ENCODE results near the gene HNRNPL.
"Not testable (repeated sequence)": the region's sequence is repeated elsewhere in the genome, so short reads cannot be mapped to it uniquely, and the experiment has no call there.

Gene HNRNPL

DNA sequence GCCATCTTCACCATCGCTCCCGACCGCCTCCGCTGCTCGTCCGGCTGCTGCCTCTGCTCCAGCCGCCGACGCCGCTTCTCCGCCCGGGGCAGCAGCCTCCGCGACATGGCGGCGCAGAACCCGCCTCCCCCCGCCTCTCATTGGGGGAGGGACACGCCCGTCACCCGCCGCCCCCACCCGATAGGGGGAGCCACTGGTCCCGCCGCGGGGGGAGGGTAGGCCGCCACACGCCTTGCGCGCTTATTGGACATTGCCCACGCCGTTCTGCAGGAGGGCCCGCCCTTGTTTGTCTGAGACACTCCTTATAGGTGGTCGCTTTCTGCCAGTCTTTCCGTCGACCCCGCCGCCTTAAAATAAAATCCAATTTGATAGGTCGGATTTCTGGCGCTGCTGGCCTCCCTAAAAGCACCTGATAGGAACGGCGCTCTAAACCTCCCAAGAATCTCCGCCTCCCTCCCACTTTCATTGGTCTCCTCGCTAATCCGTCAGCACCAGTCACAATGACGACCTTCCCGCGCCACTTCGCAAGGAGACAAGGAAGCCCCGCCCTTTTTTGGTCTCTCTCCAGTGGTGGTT is at the start of gene HNRNPL:
HNRNPL (minus strand) TSS at position 127 of the 576 bp plus-strand sequence; CDS start at position 107, 20 bp downstream.
- peak; percentile 100 for DNase-seq

DNA sequence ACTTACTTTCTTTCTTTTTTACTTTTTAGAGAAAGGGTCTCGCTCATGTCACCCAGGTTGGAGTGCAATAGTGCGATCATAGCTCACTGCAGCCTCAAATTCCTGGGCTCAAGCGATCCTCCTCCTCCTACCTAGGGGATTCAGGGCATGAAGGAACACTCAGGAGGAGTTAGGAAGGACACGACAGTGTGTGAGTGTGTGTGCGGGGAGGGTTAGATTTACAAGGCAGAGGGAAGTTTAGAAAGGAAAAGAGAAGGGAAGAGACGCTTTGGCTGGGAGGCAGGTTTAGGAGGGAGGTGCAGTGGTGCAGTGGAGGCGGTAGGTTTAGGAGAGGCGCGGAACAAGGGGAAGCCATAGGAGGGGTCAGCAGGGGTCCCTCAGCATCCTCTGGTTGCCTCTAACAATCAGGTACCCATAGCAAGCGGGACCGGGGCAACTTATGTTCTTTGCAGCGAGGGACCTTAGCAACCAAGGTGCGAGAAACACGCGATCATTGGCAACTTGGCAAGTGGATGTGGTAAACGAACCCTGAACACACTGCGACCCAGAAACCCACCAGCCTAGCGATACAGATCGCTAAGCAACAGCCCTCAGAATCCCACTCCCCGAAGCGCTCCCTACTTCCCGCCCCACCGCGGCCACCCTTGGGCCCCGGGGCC is 49.1 kb upstream of the HNRNPL start:
- no peak for DNase-seq

DNA sequence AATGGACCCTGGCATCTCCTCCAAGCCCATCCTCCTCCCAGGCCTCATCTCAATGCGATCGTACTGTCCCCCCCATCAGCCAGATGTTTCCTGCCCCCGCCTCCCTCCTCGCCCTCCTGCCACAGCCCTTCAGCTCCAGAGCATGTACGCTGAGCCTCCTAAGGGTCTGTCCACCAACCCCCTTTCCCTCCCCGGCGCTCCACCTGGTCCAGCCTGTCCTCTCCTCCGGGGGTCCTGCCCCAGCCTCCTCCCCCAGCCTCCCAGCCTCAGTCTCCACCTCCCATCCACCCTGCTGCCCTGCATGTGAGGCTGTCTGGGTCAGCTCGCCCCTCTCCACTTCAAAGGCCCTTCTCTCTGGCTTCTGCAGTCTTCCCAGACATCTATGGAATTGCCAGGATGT is 45.2 kb upstream of the HNRNPL start:
- DNase-seq: no peak

- DNase-seq: no peak
Observed at GRCh38 chr19:38893341-38893771, 43.6 kb upstream of the HNRNPL start.

GRCh38 chr19:38892841-38893240 is 43.1 kb upstream of the HNRNPL start:
- DNase-seq: no peak

GRCh38 chr19:38891771-38892170 is 42.0 kb upstream of the HNRNPL start:
- DNase-seq: no peak

DNA sequence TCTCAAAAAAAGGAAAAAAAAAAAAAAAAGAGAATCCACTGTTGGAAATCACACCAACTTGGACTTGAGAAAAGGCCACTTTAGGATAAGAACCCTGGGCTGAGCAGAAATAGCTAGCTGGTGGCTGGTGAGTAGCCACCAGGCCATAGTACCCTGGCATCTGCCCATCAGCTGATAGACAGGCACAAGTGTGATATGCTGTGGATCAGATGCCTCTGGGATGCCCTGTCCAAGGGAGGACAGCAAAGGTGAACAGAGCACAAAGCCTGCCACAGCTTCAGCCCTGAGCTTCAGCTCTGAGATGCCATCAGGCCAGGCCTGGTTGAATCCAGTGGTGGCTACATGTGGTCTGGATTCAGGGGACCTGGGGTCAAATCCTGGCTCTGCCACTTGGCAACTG is 40.9 kb upstream of the HNRNPL start:
- no peak for DNase-seq

GRCh38 chr19:38889803-38890202 is 40.0 kb upstream of the HNRNPL start:
- DNase-seq: no peak

- DNase-seq: no peak
Observed at GRCh38 chr19:38888876-38889275, 39.1 kb upstream of the HNRNPL start.

- DNase-seq: not testable (repeated sequence)
Observed at GRCh38 chr19:38884691-38885090, 34.9 kb upstream of the HNRNPL start.

DNA sequence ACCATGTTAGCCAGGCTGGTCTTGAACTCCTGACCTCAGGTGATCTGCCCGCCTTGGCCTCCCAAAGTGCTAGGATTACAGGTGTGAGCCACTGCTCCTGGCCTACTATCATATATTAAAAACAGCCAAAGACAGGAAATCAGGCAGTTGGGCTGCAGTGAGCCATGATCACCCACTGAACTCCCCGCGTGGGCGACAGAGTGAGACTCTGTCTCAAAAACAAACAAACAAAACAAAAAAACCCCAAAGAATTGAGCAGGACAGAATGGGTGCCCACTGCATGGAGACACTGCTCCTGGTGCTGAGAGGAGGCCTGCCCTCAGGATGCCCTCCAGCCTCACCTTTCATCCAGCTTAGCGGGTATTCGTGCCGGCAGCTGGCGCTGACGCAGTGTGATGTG is 33.5 kb upstream of the HNRNPL start:
- DNase-seq: no peak

DNA sequence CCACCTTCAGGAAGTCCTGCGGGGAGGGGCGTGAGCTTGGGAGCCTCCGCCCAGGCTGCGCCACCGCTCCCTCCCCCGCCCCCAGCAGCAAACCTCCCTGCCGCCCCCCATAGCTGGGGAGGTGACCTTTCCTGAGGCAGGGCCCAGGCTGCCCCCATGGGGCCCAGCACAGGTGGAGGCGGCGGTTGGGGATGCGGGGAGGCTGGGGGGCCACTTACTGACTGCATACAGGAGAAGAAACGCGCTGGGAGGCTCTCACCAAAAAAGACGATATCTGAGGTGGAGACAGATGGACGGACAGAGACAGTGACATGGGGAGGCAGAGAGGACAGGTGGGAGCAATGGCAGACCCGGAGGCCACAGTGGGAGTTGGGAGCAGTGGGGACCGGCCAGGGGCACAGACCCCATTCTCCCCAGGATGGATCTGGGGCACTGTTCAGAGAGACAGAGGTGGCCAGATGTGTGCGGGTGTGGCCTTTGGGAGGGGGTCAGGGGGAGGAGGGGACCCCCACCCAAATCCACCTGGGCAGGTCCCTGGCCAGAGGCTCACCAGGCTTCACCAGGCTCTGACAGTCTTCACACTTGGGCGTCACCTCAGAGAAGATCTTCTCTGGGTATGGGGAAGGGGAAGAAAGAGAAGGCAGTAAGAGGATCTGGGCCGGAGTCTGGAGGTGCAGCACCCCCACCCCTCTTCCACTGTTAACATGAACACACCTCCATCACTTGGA is 31.3 kb upstream of the HNRNPL start:
- no peak for DNase-seq

GRCh38 chr19:38880076-38880881 is 30.5 kb upstream of the HNRNPL start:
- no peak for DNase-seq

DNA sequence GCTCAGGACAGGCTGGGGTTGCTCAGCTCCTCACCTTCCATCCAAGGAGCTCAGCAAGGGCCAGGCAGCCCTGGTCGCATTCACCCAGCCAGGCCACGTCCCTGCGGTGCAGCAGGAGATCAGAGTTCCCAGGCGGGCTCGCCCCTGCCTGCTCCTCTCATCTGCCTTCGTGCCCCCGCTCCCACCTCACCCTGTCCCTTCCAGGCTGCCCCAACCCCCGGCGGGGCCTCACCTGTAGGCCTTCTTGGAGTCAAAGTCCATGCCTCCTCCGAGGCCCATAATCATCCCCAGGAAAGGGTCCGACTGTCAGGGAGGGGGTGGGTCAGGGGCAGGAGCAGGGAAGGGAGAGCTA is 29.6 kb upstream of the HNRNPL start:
- no peak for DNase-seq

- no peak for DNase-seq
Observed at GRCh38 chr19:38878575-38879399, 29.0 kb upstream of the HNRNPL start.

- no peak for DNase-seq
Observed at GRCh38 chr19:38877781-38878574, 28.2 kb upstream of the HNRNPL start, which contains the start of gene RINL. RINL (minus strand) TSS chr19:38878275; CDS start chr19:38876742, 1,533 bp downstream.

DNA sequence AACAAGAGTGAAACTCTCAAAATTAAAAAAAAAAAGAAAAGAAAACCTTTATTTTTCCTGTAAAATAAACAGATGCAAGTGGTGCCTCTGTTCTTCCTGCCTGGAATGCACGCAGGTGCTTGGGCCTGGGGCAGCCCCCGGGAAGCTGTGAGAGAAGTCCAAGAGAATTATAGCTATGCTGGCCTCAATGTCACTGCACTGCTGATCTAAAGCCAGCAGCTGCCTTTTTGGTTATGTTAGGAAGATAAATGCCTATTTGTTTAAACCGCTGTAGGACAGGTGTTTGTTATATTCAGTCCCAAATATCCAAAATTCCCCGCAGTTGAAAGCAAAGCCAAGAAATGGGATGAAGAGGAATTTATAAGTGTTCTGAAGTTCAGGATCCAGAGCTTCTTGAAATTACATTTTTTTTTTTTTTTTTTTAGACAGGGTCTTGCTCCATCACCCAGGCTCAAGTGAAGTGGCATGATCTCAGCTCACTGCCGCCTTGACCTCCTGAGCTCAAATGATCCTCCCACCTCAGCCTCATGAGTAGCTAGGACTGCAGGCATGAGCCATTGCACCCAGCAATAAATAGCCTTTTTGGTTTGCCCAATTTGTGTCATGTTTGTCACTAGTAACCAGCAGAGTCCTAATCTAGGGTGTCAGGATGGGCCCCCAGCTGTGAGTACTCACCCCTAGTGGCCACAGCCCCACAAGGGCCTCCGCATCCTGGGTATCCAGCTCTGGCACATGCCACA is 26.0 kb upstream of the HNRNPL start:
- DNase-seq: no peak

DNA sequence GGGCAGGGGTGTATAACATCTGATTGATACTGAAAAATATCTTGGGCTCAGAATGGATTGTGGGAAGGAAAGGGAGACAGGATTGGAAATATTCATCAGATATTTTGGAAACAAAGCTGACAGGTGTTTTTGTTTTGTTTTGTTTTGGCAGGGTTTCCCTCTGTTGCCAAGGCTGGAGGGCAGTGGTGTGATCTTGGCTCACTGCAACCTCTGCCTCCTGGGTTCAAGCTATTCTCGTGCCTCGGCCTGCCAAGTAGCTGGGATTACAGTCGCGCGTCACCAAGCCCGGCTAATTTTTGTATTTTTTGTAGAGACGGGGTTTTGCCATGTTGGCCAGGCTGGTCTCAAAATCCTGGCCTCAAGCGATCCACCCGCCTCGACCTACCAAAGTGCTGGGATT is 23.6 kb upstream of the HNRNPL start:
- DNase-seq: not testable (repeated sequence)

DNA sequence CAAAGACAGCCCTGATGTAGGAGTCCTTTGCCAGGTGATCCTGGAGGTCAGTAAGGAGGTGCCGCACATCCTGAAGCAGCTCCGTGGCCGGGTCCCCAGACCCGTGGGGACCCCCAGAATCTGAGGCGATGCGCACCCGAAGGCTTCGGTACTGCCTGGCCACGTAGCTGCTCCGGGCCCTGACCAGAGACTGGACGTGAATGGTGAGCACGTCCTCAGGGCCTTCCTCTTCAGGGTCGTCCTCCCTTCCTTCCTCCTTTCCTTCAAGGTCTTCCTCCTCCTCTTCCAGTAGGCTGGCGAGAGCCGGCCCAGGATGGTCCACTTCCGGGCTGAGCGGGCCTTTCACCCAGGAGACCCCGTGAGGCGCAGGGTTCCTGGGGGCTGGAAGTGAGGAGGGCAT is 20.8 kb upstream of the HNRNPL start:
- no peak for DNase-seq

- no peak for DNase-seq
Observed at GRCh38 chr19:38869836-38870607, 20.2 kb upstream of the HNRNPL start.

All from NCI-H187 treated with DMSO at 0.1 percent for 48 hours (cell line).